ENCODE results near the gene CA5A. TPM values are rescaled to one million over a fixed set of nuclear protein-coding genes. Genes with fewer than 3 reads are reported as not detected.

The CA5A gene
- total RNA-seq, 4 donors from 2014 or later, result not detected

GRCh38 chr16:87854053-87854906 is 82.0 kb downstream of the CA5A start:
- 43 to 44% methylated on average over 3 to 4 of the region's 21 CpGs for WGBS, 2 donors (ENCODE audit: low coverage in 1 of 2)
- ATAC-seq, result no peak
- Histone ChIP-seq H3K27me3 (no peaks in the 10 kb centered on the region), H3K4me1 (peaks cover 0 to 88% (median 24%) of the 10 kb centered on the region in 3 donors), H3K27ac (peak overlapping the region; percentile 40 to 84 (median 81)), H3K9me3 (no peaks in the 10 kb centered on the region), H3K36me3 (peaks cover 0 to 18% of the 10 kb centered on the region in 2 donors), H3K4me3 (peak overlapping the region; percentile 2 to 43)
- TF ChIP-seq POLR2A (IDR thresholded peaks at IDR 0.05) (peak in 1 of 2 donors; percentile 11), CTCF (IDR thresholded peaks at IDR 0.05) (no peak)

GRCh38 chr16:87853411-87854052 is 82.8 kb downstream of the CA5A start:
- TF ChIP-seq POLR2A (IDR thresholded peaks at IDR 0.05) (peak; percentile 19 to 30), POLR2AphosphoS5 (IDR thresholded peaks at IDR 0.05) (peak; percentile 75), CTCF (IDR thresholded peaks at IDR 0.05) (no peak), EP300 (IDR thresholded peaks at IDR 0.05) (no peak)
- H3K4me3 ChIP-seq, result peak overlapping the region; percentile 2 to 43
- H3K36me3 ChIP-seq, result peaks cover 0 to 25% of the 10 kb centered on the region in 2 donors
- ATAC-seq, result peak; percentile 88
- 64 to 89% methylated on average over 2 of the region's 25 CpGs for WGBS, 2 donors (ENCODE audit: low coverage in 1 of 2)
- H3K4me1 ChIP-seq, result peaks cover 0 to 84% (median 20%) of the 10 kb centered on the region in 3 donors
- no peaks in the 10 kb centered on the region for H3K27me3 ChIP-seq
- peak overlapping the region; percentile 40 to 84 (median 81) for H3K27ac ChIP-seq
- H3K9me3 ChIP-seq, result no peaks in the 10 kb centered on the region

GRCh38 chr16:87851601-87852000 is 84.7 kb downstream of the CA5A start:
- WGBS, 2 donors (ENCODE audit: low coverage in 1 of 2), result 100% methylated on average over 2 of the region's 21 CpGs; no CpG with 5 or more reads in 1 of the 2 donors
- H3K27ac ChIP-seq, result no peak overlapping the region
- ATAC-seq, result no peak
- H3K36me3 ChIP-seq, result peaks cover 0 to 28% of the 10 kb centered on the region in 2 donors
- no peaks in the 10 kb centered on the region for H3K9me3 ChIP-seq
- H3K27me3 ChIP-seq, result no peaks in the 10 kb centered on the region
- TF ChIP-seq POLR2AphosphoS5 (IDR thresholded peaks at IDR 0.05) (no peak), EP300 (IDR thresholded peaks at IDR 0.05) (no peak), CTCF (IDR thresholded peaks at IDR 0.05) (no peak), POLR2A (IDR thresholded peaks at IDR 0.05) (no peak)
- no peak overlapping the region for H3K4me3 ChIP-seq
- peaks cover 0 to 83% (median 20%) of the 10 kb centered on the region in 3 donors for H3K4me1 ChIP-seq

- no peak overlapping the region for H3K4me3 ChIP-seq
- TF ChIP-seq POLR2AphosphoS5 (IDR thresholded peaks at IDR 0.05), result no peak
- no peak for TF ChIP-seq POLR2A (IDR thresholded peaks at IDR 0.05)
- TF ChIP-seq CTCF (IDR thresholded peaks at IDR 0.05), result no peak
- no peak for TF ChIP-seq EP300 (IDR thresholded peaks at IDR 0.05)
- no peak overlapping the region for H3K27ac ChIP-seq
- WGBS, 2 donors (ENCODE audit: low coverage in 1 of 2), result 84% methylated on average over 6 of the region's 14 CpGs; no CpG with 5 or more reads in 1 of the 2 donors
- peaks cover 0 to 28% of the 10 kb centered on the region in 2 donors for H3K36me3 ChIP-seq
- H3K27me3 ChIP-seq, result no peaks in the 10 kb centered on the region
- no peak for ATAC-seq
- no peaks in the 10 kb centered on the region for H3K9me3 ChIP-seq
- peaks cover 0 to 82% (median 20%) of the 10 kb centered on the region in 3 donors for H3K4me1 ChIP-seq
Observed at GRCh38 chr16:87851141-87851587, 85.2 kb downstream of the CA5A start.

Measured in gastroesophageal sphincter (tissue), 4 donors.